NCI-H226 (cell line): ENCODE measurements around the gene RFTN2.
"Not testable (repeated sequence)": the region's sequence is repeated elsewhere in the genome, so short reads cannot be mapped to it uniquely, and the experiment has no call there.

Source experiments
- DNase-seq: peaks from one replicate; pipeline ENCODE4 v3.0.0-alpha.2; 2015

RFTN2 gene, protein sequence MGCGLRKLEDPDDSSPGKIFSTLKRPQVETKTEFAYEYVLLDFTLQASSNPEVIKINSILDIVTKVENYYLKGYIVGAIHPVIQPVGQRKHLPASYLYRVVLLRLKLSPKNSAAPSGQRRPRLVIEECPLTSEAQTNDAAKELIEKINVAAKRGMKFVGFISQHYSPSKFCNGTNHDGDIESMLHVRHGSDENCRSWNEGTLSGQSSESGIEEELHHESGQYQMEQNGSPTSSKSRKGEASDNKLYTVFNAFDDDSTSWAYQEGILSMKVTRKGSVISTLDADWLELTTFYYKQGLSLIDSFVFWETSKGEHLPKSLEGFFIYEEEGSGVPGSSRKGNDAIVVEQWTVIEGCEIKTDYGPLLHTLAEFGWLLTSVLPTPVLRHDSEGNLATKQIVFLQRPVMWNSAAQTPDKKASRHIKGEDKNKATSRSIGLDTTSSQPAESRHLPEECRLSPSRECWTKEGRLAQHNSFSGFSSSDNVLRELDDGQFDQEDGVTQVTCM

GRCh38 chr2:197675246-197675645, at the start of gene RFTN2:
RFTN2 (minus strand) TSS chr2:197675587; CDS start chr2:197675458, 129 bp downstream.
- DNase-seq, result no peak

- DNase-seq, result no peak
Measured at GRCh38 chr2:197717863-197718262, 42.5 kb upstream of the RFTN2 start.

- no peak for DNase-seq
Measured at GRCh38 chr2:197713271-197713670, 37.9 kb upstream of the RFTN2 start.

DNA sequence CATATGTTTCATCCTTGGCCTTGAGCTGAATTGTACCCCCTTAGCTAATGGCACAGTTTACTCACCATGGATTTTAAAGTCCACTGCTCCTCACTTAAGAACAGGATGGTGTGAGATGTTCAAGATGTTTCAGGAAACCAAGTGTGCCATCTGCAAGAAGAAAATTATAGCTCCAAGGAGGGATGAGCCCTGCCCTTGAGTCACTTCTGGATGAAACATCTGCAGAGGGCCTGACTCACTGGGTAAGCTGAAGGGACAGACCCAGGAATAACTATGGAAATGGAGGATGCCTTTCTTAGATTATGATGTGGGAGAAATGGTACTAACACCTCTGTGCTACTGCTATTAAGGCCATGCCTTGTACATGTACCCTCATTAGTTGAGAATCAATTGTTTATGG, 36.2 kb upstream of the RFTN2 start:
- DNase-seq, result no peak

GRCh38 chr2:197710424-197711042, 35.1 kb upstream of the RFTN2 start:
- DNase-seq, result no peak

- DNase-seq, result not testable (repeated sequence)
Measured at GRCh38 chr2:197709140-197709539, 33.8 kb upstream of the RFTN2 start.

- peak; percentile 78 for DNase-seq
Measured at GRCh38 chr2:197708331-197708730, 32.9 kb upstream of the RFTN2 start.

GRCh38 chr2:197707316-197708213, 32.2 kb upstream of the RFTN2 start:
- peak; percentile 46 for DNase-seq

DNA sequence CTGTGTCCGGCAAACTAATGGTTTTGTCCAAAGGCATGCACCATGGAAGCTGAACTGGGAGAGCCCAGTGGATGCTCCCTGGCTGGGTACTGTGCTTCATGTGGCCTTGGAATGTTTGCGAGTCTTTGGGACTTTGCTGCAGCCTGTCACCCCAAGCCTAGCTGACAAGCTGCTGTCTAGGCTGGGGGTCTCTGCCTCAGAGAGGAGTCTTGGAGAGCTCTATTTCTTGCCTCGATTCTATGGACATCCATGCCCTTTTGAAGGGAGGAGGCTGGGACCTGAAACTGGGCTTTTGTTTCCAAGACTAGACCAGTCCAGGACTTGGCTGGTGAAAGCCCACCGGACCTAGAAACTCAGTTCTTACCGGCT, 31.4 kb upstream of the RFTN2 start:
- DNase-seq, result no peak

GRCh38 chr2:197705912-197706838, 30.8 kb upstream of the RFTN2 start:
- DNase-seq, result no peak

- peak; percentile 86 for DNase-seq
Measured at GRCh38 chr2:197705121-197705911, 29.9 kb upstream of the RFTN2 start, which contains the start of gene MARS2. MARS2 (plus strand) TSS chr2:197705369; CDS start chr2:197705406, 37 bp downstream.

DNA sequence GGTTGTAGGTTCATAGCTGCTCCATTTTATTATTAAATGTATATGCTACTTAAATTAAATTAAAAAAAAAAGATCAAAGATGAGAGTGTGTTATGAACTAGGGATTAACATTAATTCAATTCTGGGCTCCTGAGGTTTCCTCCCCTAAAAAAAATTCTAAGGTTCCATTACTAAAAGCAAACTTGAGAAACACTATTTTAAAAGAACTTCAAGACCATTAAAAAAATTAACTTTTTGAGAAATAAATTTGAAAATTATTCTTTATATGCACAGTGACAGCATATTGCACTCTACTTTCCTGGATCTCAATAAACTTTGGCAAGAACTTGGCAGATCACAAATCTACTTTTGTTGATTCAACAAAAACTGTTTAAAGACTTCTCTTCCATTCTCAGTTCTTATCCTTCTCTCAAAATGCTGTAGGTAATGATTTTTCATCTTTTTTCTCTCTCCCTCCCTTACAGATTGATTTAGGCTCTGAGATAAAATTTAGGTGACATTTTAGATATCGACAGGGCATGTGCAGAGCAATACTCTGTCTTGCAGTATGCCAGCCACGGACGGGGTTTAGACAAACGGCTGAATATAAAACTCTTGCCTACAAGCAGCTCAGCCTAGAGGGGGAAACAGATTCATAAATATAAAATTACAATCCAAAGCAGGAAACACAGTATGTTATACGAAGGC, 29.2 kb upstream of the RFTN2 start:
- DNase-seq, result no peak

DNA sequence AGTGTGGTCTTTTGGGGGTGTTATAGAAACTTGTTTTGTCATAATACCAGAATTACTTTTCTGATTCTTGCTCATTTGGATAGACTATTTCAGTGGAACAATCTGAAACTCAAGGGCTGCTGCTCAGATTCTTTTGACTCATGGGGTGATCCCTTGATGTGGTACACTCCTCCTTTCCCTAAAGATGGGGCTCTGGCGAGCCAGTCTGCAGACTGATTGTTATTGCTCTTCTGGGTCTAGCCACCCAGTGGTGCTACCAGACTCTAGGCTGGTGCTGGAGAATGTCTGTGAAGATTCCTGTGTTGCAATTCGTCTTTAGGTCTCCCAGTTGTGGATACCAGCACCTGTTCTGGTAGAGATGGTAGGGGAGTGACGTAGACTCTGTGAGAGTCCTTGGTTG, 25.6 kb upstream of the RFTN2 start:
- no peak for DNase-seq

DNA sequence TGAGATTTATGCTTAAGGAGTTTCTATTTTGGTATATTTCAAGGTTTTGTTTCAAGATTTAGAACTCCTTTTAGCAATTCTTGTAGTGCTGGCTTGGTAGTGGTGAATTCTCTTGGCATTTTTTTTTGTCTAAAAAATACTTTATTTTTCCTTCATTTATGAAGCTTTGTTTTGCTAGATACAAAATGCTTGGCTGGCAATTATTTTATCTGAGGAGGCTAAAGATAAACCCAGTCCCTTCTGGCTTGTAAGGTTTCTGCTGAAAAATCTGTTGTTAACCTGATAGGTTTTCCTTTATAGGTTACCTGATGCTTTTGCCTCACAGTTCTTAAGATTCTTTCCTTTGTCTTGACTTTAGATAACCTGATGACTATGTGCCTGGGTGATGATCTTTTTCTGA, 24.3 kb upstream of the RFTN2 start:
- DNase-seq, result not testable (repeated sequence)

GRCh38 chr2:197696571-197696970, 21.2 kb upstream of the RFTN2 start:
- not testable (repeated sequence) for DNase-seq

- DNase-seq, result not testable (repeated sequence)
Measured at GRCh38 chr2:197695971-197696370, 20.6 kb upstream of the RFTN2 start.

DNA sequence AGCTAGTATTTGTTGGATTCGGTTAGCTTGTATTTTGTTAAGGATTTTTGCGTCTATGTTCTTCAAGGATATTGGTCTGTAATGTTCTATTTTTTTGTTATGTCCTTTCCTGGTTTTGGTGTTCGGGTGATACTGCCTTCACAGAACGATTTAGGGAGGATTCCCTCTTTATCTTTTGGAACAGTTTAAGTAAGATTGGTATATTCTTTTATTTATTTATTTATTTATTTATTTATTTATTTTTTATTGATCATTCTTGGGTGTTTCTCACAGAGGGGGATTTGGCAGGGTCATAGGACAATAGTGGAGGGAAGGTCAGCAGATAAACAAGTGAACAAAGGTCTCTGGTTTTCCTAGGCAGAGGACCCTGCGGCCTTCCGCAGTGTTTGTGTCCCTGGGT, 19.8 kb upstream of the RFTN2 start:
- not testable (repeated sequence) for DNase-seq

- DNase-seq, result no peak
Measured at GRCh38 chr2:197677483-197677882, 2.1 kb upstream of the RFTN2 start.

GRCh38 chr2:197677056-197677455, 1.7 kb upstream of the RFTN2 start:
- peak; percentile 25 for DNase-seq

DNA sequence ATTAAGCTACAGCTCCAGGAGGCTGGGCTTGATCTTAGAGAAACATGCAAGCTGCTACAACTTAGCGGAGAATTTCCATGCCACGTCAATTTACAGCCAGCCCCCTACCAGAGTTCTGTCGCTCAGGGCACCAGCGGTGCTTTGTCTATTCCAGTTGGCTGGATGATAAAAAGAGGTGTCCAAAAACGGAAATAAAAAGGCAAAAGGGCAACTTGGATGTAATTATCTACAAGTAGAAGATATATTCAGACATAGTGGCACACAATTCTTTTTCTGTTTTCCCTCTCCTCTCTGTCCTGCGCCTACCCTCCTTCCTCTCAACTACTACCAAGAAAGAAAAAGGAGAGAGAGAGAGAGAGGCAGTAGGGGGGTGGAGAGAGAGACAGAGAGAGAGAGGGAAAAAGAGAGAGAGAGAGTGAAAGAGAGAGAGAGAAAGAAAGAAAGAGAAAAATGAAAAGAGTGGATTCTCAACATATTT, 363 bp upstream of the RFTN2 start:
- DNase-seq, result no peak
